GM12864 (cell line): ENCODE measurements around the gene PNPO.
"Not testable (repeated sequence)": the region's sequence is repeated elsewhere in the genome, so short reads cannot be mapped to it uniquely, and the experiment has no call there.

Source experiments
- DNase-seq: peaks from one replicate; pipeline ENCODE4 v3.0.0-alpha.2; 2011; ENCODE audit warnings: low read depth
- H3K4me3 ChIP-seq: 2 replicates; pipeline ENCODE4 v1.5.1; 2011; ENCODE audit warnings: mild to moderate bottlenecking, low read depth, low read length, control low read depth
- CTCF ChIP-seq: IDR thresholded peaks from 2 replicates; pipeline ENCODE4 v1.5.1; 2011; ENCODE audit warnings: low read depth, mild to moderate bottlenecking, moderate library complexity, low read length, control low read depth, inconsistent platforms; ENCODE audit errors: missing control alignments

The PNPO gene

GRCh38 chr17:47918006-47918405 lies 23.4 kb upstream of the PNPO start:
- no peak for TF ChIP-seq CTCF
- H3K4me3 ChIP-seq = no peak overlapping the region
- no peak for DNase-seq

GRCh38 chr17:47918991-47919390 lies 22.4 kb upstream of the PNPO start:
- DNase-seq = no peak
- H3K4me3 ChIP-seq = no peak overlapping the region
- TF ChIP-seq CTCF = no peak

GRCh38 chr17:47919889-47920288 lies 21.5 kb upstream of the PNPO start:
- not testable (repeated sequence) for H3K4me3 ChIP-seq, DNase-seq

- no peak for TF ChIP-seq CTCF
- DNase-seq = no peak
- H3K4me3 ChIP-seq = no peak overlapping the region
These were observed 16.3 kb upstream of the PNPO start for GRCh38 chr17:47924785-47925677.

- H3K4me3 ChIP-seq = no peak overlapping the region
- no peak for DNase-seq
- TF ChIP-seq CTCF = no peak
These were observed 15.7 kb upstream of the PNPO start for GRCh38 chr17:47925678-47925988.

DNA sequence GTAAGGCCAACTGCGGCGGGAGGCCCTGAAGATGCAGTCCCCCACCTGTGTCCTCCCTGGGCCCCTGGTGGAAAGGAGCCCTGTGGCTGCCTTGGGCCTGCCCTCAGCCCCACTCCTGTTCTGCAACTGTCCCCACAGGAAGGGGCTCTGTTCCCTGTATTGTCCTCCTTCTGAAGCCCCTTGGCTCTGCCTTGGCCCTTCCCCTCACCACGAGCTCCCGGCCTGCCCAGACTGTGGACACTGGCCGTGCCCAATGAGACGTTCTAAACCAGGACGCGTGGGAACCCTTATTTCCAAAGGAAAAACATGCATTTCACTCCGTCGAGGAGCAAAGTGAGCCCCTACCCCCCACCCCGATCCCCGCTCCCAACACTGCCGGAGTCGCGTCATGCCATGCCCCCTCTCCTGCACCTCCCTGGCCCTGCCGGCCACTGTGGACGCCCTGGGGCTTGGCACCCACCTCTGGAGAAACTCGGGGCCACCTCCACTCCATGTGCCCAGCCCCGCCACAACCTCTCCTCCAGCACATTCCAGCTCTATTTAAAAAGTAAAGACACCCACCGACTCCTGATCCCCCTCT lies 13.5 kb upstream of the PNPO start:
- TF ChIP-seq CTCF = no peak
- DNase-seq = no peak
- H3K4me3 ChIP-seq = no peak overlapping the region

- no peak overlapping the region for H3K4me3 ChIP-seq
- DNase-seq = no peak
- TF ChIP-seq CTCF = no peak
These were observed 13.0 kb upstream of the PNPO start for GRCh38 chr17:47928415-47928814.
